ENCODE data around the gene ZNF354C. TPM values are rescaled to one million over a fixed set of nuclear protein-coding genes. Genes with fewer than 3 reads are reported as not detected.

ZNF354C gene
- total RNA-seq, 1 experiment from 2014 or later: 1.6 TPM

- no peak for DNase-seq (ENCODE audit: extremely low read depth, low read depth)
These were observed 53.0 kb downstream of the ZNF354C start for GRCh38 chr5:179113143-179113530.

GRCh38 chr5:179113945-179114641 lies 53.9 kb downstream of the ZNF354C start:
- no peak for DNase-seq (ENCODE audit: extremely low read depth, low read depth)

- no peak for DNase-seq (ENCODE audit: extremely low read depth, low read depth)
These were observed 54.6 kb downstream of the ZNF354C start for GRCh38 chr5:179114756-179115155.

GRCh38 chr5:179115307-179115706 lies 55.1 kb downstream of the ZNF354C start:
- DNase-seq (ENCODE audit: extremely low read depth, low read depth): no peak

GRCh38 chr5:179115845-179116524 lies 55.8 kb downstream of the ZNF354C start:
- DNase-seq (ENCODE audit: extremely low read depth, low read depth): no peak

GRCh38 chr5:179118338-179118737 lies 58.2 kb downstream of the ZNF354C start:
- DNase-seq (ENCODE audit: extremely low read depth, low read depth): no peak

GRCh38 chr5:179118756-179119414 lies 58.7 kb downstream of the ZNF354C start:
- DNase-seq (ENCODE audit: extremely low read depth, low read depth): no peak

- DNase-seq (ENCODE audit: extremely low read depth, low read depth): no peak
These were observed 59.4 kb downstream of the ZNF354C start for GRCh38 chr5:179119415-179120170.

GRCh38 chr5:179120421-179120861 lies 60.3 kb downstream of the ZNF354C start:
- no peak for DNase-seq (ENCODE audit: extremely low read depth, low read depth)

- no peak for DNase-seq (ENCODE audit: extremely low read depth, low read depth)
These were observed 60.9 kb downstream of the ZNF354C start for GRCh38 chr5:179120951-179121666.

- no peak for DNase-seq (ENCODE audit: extremely low read depth, low read depth)
These were observed 61.5 kb downstream of the ZNF354C start for GRCh38 chr5:179121667-179122111.

GRCh38 chr5:179122411-179123108 lies 62.4 kb downstream of the ZNF354C start:
- DNase-seq (ENCODE audit: extremely low read depth, low read depth): no peak

- no peak for DNase-seq (ENCODE audit: extremely low read depth, low read depth)
These were observed 62.9 kb downstream of the ZNF354C start for GRCh38 chr5:179123109-179123426.

- no peak for DNase-seq (ENCODE audit: extremely low read depth, low read depth)
These were observed 63.5 kb downstream of the ZNF354C start for GRCh38 chr5:179123491-179124272.

- DNase-seq (ENCODE audit: extremely low read depth, low read depth): no peak
These were observed 64.2 kb downstream of the ZNF354C start for GRCh38 chr5:179124273-179124852.

- DNase-seq (ENCODE audit: extremely low read depth, low read depth): no peak
These were observed 64.9 kb downstream of the ZNF354C start for GRCh38 chr5:179124853-179125788.

GRCh38 chr5:179125789-179126505 lies 65.8 kb downstream of the ZNF354C start:
- no peak for DNase-seq (ENCODE audit: extremely low read depth, low read depth)
